Measurements from ENCODE around the gene LRP6.
A peak's percentile ranks its signal among the peaks of the same experiment; 100 is the strongest.
"Not testable (repeated sequence)": the region's sequence is repeated elsewhere in the genome, so short reads cannot be mapped to it uniquely, and the experiment has no call there.

Gene LRP6

GRCh38 chr12:12182703-12183365, 84.0 kb downstream of the LRP6 start:
- DNase-seq (ENCODE audit: low read depth in 2 of 3, low spot score in 2 of 3): no peak

- no peak for DNase-seq (ENCODE audit: low read depth in 2 of 3, low spot score in 2 of 3)
Measured at GRCh38 chr12:12181511-12181910, 85.3 kb downstream of the LRP6 start.

- DNase-seq (ENCODE audit: low read depth in 2 of 3, low spot score in 2 of 3): no peak
Measured at GRCh38 chr12:12180575-12180974, 86.3 kb downstream of the LRP6 start.

GRCh38 chr12:12180136-12180535, 86.7 kb downstream of the LRP6 start:
- no peak for DNase-seq (ENCODE audit: low read depth in 2 of 3, low spot score in 2 of 3)

- no peak for DNase-seq (ENCODE audit: low read depth in 2 of 3, low spot score in 2 of 3)
Measured at GRCh38 chr12:12178559-12178958, 88.3 kb downstream of the LRP6 start.

GRCh38 chr12:12176402-12176801, 90.4 kb downstream of the LRP6 start:
- no peak for DNase-seq (ENCODE audit: low read depth in 2 of 3, low spot score in 2 of 3)

- peak in 2 of 3 experiments; percentile 3 to 5 for DNase-seq (ENCODE audit: low read depth in 2 of 3, low spot score in 2 of 3)
Measured at GRCh38 chr12:12171991-12172511, 94.8 kb downstream of the LRP6 start.

- no peak for DNase-seq (ENCODE audit: low read depth in 2 of 3, low spot score in 2 of 3)
Measured at GRCh38 chr12:12167847-12168246, 99.0 kb downstream of the LRP6 start.

GRCh38 chr12:12166751-12167150, 100.1 kb downstream of the LRP6 start:
- DNase-seq (ENCODE audit: low read depth in 2 of 3, low spot score in 2 of 3): no peak

- DNase-seq (ENCODE audit: low read depth in 2 of 3, low spot score in 2 of 3): no peak
Measured at GRCh38 chr12:12159988-12160387, 106.9 kb downstream of the LRP6 start.

- no peak for DNase-seq (ENCODE audit: low read depth in 2 of 3, low spot score in 2 of 3)
Measured at GRCh38 chr12:12158858-12159257, 108.0 kb downstream of the LRP6 start.

- no peak for DNase-seq (ENCODE audit: low read depth in 2 of 3, low spot score in 2 of 3)
Measured at GRCh38 chr12:12157424-12157823, 109.4 kb downstream of the LRP6 start.

- DNase-seq (ENCODE audit: low read depth in 2 of 3, low spot score in 2 of 3): no peak
Measured at GRCh38 chr12:12156828-12157227, 110.0 kb downstream of the LRP6 start.

- DNase-seq (ENCODE audit: low read depth in 2 of 3, low spot score in 2 of 3): no peak
Measured at GRCh38 chr12:12156116-12156515, 110.7 kb downstream of the LRP6 start.

GRCh38 chr12:12153596-12153995, 113.2 kb downstream of the LRP6 start:
- DNase-seq (ENCODE audit: low read depth in 2 of 3, low spot score in 2 of 3): no peak

GRCh38 chr12:12147111-12147510, 119.7 kb downstream of the LRP6 start:
- DNase-seq (ENCODE audit: low read depth in 2 of 3, low spot score in 2 of 3): no peak

GRCh38 chr12:12144531-12144930, 122.3 kb downstream of the LRP6 start:
- DNase-seq (ENCODE audit: low read depth in 2 of 3, low spot score in 2 of 3): not testable (repeated sequence)

GRCh38 chr12:12141000-12141399, 125.8 kb downstream of the LRP6 start:
- no peak for DNase-seq (ENCODE audit: low read depth in 2 of 3, low spot score in 2 of 3)

GRCh38 chr12:12138203-12139154, 128.4 kb downstream of the LRP6 start:
- no peak for DNase-seq (ENCODE audit: low read depth in 2 of 3, low spot score in 2 of 3)

GRCh38 chr12:12133785-12134184, 133.1 kb downstream of the LRP6 start:
- no peak for DNase-seq (ENCODE audit: low read depth in 2 of 3, low spot score in 2 of 3)

GRCh38 chr12:12133259-12133658, 133.6 kb downstream of the LRP6 start:
- DNase-seq (ENCODE audit: low read depth in 2 of 3, low spot score in 2 of 3): no peak

GRCh38 chr12:12128670-12129069, 138.2 kb downstream of the LRP6 start:
- DNase-seq (ENCODE audit: low read depth in 2 of 3, low spot score in 2 of 3): no peak

Data from activated CD8-positive, alpha-beta memory T cell treated with anti-CD3 and anti-CD28 coated beads for 48 hours (primary cell).